HG02610 (cell line): ENCODE measurements around the gene DDAH2.
"Not testable (repeated sequence)": the region's sequence is repeated elsewhere in the genome, so short reads cannot be mapped to it uniquely, and the experiment has no call there.

ENCODE experiments used
- ATAC-seq: cut with Tn5 transposase; IDR thresholded peaks from one replicate; pipeline ENCODE4 v1.9.1; 2021; ENCODE audit warnings: mild to moderate bottlenecking, moderate library complexity; ENCODE audit not compliant: unreplicated experiment

Gene DDAH2

DNA sequence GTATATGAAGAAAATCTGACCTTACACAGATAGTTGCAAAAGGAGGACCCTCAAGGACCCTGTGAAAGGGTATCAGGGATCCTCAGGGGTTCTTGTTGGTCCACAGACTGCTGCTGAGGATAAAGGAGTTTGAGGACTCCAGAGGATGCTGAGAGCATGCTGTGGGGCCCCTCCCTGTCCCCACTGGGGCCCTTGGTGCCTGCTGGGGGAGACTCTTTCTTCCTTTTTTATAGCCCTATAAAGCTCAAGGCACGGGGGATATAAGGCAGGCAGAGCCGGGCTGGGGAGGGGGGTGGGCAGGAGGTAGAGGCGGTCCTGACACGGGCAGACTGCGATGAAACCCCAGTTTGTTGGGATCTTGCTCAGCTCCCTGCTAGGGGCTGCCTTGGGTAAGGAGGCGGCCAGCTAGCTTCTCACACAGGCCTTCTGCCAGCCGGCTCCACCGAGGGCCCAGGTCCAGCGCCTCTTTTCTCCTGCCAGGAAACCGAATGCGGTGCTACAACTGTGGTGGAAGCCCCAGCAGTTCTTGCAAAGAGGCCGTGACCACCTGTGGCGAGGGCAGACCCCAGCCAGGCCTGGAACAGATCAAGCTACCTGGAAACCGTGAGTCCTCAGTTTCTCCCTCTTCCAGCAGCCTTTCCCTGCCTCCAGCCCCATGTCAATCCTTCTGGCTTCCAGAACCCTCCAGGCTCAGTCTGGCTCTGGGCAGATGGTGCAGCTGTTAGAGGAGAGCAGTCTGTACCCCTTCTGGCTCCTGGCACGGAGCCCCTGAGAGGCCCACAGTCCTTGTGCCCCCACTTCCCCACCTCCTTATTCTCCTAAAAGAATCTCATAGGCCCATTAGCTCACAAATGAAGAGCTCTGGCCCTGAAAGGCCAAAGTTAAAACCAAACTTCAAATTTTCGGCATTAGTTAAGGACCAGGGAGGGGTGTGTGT is 13.8 kb downstream of the DDAH2 start, which contains the start of gene LY6G6D:
Gene LY6G6D (plus strand): TSS at position 327 of the 937 bp plus-strand sequence. CDS start 8 bp downstream, at position 335.
- ATAC-seq: no peak

DNA sequence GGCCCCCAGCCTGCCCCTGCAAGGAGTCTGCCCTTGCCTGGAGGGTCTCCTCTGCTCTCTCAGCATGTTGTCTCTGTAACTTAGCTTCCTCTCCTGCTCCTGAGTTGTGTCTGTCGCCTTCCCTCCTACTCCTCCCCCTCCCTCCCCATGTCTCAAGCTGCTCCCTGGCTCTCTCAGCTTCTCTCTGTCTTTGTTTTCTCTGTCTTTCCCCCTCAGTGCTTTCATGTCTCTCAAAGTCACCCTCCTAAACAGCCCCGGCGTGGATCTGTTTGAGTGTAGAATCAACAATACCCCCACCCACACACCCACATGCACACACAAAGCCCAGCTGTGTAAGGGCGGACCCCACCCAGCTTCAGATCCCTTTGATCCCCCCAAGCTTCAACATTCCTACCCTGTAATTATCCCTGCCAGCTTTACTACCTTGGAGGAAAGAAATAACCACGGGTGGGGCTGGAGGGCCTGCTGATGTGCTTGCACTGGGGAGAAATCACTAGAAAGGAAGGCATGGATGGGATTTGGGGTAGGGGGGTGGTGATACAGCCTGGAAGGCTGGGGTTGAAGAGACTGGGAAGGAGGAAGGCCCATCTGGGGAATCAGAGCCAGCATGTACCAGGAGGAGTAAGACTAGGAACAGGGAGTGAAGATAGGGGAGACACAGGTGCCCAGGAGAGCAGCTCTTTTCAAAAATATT is 15.0 kb downstream of the DDAH2 start:
- ATAC-seq: no peak

DNA sequence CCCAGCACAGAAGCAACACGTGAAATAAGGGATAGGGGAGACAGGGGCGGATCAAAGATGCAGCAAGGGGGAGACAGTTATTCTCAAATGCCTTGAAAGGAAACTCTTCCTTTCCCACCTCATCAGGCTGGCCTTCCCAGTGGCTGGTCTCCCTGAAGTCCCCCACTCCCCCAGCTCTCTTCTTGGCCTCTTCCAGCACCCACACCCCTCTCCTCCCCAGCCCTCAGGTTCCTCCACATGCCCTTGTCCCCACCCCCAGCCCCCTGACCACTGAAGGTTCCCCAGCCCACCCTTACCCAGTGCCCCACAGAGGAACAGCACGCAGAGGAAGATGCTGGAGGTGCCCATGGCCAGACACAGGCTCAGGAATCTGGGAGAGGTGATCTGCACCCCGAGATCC is 15.6 kb downstream of the DDAH2 start:
- no peak for ATAC-seq

DNA sequence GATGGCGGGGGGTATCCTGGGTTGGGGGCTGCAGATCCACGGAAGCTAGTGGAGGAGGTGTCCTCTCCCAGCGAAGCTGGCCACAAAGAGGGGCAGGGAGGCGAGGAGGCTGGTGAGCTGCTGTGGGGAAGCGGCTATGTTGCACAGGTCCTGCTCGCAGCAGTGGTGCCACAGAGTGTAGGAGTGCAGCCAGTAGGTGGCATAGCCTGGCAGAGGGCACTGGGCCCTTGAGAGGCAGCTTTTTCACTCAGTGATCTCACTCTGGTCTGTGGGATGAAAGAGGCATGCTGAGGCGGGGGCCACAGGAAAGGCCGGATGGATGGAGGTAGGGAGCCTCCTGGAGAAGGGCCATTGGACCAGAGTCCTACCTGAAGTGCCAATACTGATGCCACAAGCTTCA is 16.8 kb downstream of the DDAH2 start:
- no peak for ATAC-seq

DNA sequence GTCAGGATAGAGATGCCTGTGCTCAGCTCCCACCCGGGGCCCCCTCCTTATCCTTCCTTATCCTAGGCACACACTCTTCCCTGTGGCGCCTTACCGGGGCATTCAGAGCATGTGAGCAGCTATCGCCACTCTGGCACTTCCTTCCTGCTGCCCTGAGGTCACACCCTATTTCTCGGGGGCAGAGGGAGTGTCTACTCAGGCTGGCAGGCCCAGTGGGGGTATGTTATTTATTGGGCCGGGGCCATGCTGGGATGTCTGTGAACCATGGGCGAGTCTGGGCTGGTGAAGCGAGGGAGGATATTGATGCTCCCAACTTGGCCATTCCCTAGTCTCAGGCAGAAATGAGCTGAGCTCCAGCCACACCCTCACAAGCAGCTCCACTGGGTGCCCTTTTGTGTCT is 17.9 kb downstream of the DDAH2 start:
- ATAC-seq: no peak

DNA sequence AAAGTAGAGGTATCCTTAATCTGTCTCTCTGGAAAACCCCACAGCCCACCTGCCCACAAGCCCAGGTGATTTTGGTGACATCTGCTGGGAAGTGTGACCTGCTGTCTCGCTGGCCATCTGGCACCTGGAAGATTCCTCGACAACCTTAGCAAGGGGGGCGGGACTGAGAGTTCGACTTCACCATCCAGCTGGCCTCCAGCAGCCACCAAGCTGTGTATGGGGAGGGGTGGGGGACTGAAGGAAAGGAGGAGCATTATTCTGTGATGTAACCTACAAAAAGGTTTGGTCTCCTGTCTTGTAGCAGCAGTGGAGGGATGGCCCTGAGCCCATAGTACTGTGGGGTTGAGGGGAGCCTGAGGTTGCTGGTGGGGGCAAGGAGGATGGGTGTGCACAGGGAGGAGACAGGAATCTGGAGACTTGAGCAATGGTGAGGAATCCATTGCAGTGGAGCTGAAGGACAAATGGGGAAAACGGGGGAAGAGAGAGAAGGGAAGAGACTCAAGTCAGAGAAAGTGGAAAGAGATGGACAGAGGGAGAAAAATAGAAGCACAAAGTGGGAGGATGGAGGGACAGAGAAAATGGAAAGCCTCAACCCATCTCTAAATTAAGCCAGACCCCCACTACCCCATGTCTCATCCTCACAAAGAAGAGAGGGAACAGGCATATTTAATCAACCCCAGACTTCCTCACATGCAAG is 18.4 kb downstream of the DDAH2 start:
- ATAC-seq: no peak

DNA sequence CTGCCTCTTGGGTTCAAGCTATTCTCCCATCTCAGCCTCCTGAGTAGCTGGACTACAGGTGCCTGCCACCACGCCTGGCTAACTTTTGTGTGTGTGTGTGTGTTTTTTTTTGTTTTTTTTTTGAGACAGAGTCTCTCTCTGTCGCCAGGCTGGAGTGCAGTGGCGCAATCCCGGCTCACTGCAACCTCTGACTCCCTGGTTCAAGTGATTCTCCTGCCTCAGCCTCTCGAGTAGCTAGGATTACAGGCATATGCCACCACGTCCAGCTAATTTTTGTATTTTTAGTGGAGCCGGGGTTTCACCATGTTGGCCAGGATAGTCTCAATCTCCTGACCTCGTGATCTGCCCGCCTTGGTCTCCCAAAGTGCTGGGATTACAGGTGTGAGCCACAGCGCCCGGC is 19.9 kb downstream of the DDAH2 start:
- ATAC-seq: not testable (repeated sequence)

DNA sequence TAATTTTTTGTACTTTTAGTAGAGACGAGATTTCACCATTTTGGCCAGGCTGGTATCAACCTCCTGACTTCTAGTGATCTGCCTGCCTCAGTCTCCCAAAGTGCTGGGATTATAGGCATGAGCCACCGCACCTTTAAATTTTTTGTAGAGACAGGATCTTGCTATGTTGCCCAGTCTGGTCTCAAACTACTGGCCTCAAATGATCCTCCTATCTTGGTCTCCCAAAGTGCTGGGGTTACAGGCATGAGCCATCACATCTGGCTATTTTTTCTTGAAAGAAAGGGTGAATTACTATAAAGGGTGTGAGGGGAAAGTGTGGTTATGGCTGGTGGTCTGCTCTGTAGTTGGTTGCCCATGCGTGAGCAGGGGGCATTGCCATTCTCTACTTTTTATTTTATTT is 20.9 kb downstream of the DDAH2 start:
- ATAC-seq: no peak

DNA sequence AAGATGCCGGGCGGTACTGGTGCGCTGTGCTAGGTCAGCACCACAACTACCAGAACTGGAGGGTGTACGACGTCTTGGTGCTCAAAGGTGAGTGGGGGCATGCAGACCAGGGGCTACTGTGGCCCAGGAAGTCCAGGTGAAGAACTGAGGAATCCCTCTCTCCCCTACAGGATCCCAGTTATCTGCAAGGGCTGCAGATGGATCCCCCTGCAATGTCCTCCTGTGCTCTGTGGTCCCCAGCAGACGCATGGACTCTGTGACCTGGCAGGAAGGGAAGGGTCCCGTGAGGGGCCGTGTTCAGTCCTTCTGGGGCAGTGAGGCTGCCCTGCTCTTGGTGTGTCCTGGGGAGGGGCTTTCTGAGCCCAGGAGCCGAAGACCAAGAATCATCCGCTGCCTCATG is 21.4 kb downstream of the DDAH2 start:
- ATAC-seq: no peak

DNA sequence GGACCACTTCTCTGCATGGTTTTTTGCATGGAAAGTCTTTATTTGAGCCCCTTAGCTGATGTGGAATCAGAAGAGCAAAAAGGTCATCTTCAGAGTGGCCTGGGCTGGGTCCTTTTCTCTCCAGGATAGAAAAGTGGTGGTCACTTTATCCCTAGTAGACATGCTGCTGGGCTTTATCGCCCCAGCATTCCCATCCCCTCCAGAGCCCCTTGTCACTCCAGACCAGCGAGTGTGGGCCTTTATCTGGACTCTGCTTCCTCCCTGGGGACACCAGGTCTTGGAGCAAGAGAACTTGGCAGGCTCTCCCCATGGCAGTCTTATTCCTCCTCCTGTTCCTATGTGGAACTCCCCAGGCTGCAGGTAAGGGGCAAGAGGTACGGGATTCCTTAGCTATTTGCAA is 22.5 kb downstream of the DDAH2 start, which contains the start of gene LY6G6F:
Gene LY6G6F (plus strand): TSS at position 268 of the 400 bp plus-strand sequence. CDS start 41 bp downstream, at position 309.
- no peak for ATAC-seq

DNA sequence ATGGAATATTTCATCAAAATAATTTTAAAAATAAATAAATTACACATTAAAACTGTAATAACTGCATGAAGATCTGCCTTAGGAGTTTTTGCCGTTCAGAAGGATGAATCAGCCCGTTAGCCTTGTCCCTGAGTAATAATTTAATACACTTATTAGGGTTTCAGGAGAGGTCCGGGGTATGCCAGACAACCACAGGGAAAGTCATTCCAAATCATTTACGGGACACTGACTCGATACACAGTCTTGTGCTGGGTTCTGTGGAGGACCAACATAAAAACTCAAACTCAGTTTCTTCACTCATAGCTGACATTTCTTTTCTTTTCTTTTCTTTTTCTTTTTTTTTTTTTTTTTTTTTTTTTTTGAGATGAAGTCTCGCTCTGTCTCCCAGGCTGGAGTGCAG is 23.2 kb downstream of the DDAH2 start:
- no peak for ATAC-seq

DNA sequence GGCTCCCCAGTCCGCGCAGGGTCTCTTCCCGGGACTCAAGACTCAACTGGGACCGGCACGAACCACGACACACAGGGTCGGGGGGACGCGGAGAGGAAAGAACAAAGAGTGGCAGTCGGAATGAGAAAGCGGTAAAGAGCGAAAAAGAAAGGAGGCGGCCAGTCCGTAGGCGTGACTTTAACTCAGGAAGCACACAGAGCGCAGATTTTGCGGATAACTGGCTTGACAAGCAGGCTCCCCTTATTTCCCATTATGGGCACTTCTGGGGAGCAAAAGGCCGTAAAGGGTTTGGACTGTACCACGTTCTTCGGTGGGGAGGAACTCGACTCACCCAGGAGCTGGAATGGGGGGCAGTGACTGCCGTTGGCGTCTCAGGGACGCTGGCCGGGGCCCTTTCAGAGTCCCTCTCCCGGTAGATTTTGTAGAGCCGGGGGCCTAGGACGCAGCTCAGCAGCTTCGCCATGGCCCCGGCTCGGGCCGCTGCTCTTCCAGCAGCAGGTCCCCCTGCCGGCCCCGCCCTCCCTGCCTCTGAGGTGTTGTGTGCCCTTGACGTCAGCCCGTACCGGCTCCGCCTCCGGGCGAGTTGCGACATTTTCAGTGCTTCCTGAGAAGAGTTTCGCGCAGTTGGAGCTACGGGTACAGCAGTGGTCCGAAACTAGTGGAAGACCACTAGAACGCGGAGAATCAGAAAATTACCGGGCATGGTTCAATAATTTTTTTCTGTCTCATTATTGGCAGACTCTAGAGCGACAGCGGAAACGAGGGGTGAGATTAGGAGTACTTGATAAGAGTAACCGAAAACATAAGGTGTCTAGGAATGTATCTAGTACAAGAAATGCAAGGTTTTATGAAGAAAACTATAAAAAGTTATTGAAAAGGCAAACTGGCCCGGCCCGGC is 26.0 kb downstream of the DDAH2 start, which contains the start of gene ABHD16A:
Gene ABHD16A (minus strand): TSS at position 506 of the 898 bp plus-strand sequence. CDS start 43 bp downstream, at position 463.
- ATAC-seq: peak; percentile 92

DNA sequence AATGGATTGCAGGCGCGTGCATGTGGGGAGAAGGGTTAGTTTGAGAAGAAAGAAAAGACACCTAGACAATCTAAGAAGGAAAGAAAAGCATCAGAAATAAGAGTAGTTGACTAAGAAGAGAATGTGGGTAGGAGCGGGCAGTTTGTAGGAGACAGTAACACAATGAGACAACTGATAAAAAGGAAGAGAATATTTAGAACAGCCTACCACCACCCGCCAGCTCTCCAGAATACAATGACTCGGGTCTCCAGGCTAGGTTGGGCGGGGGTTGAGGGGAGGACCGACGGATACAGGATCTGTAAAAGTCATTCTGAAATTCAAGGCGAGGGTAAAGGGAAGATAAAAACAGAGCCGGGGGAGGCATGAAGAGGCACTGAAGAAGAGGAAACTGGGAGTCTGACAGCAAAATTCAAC is 26.7 kb downstream of the DDAH2 start:
- no peak for ATAC-seq

DNA sequence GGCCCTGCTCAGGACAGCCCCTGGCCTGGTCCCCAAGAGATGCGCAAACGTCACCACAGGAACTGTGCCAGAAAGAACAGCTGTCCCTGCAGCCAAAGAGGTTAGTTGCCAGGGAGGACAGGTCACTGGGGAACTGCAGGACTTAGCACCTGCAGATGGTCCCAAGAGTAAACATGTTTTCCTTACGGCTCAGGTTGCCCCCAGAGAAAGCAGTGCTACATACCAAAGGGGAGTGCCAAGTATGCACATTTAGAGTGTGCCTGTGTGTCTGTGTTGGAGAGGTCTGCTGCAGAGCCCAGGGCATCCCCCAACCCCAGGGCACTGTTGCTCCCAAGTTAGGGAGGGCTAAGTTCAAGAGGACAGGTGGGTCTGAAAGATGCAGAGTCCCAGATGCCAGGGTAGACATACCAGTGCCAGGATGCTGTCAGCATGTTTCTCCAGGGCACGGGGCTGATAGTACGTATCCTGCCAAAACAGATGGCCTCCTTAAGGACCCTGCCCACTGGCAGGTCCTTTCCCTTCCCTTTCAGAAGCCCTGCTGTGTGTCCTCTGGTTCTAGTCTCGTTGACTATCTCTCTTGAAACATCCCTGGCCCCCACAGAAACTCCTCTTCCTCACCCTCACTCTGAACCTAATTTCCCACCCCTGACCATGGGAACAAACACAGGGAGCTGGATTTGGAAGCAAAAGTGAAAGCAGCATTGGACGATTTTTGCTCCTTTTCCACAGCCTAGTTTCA is 27.3 kb downstream of the DDAH2 start:
- no peak for ATAC-seq

DNA sequence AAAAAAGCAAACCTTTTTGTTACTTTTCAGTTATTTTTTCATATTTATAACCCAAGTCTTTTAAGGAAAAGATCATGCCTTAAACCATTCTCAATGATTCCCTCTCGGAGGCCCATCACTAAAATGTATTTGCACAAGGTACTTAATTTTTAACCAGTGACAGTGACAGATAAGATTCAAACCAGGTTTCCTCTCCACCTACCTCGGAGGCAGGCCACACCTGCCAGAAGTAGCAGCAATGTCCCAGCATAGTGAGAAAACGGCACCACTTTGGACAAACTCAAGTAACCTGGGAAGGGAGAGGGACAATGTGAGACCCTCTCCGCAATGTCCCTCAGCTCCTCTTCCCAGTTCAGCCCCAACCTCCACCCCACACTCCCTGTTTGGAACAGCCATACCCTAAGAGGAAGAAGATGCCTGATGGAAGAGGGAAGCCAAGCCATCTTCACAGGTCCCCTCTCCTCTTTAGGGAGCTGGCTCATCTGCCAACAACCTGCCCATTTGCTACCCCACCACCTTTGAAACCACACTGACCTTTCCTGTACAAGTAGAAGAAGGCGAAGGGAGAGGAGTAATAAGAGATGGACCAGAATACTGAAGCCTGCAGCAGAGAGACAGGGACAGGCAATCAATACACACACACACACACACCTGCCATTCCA is 28.2 kb downstream of the DDAH2 start:
- ATAC-seq: no peak

DNA sequence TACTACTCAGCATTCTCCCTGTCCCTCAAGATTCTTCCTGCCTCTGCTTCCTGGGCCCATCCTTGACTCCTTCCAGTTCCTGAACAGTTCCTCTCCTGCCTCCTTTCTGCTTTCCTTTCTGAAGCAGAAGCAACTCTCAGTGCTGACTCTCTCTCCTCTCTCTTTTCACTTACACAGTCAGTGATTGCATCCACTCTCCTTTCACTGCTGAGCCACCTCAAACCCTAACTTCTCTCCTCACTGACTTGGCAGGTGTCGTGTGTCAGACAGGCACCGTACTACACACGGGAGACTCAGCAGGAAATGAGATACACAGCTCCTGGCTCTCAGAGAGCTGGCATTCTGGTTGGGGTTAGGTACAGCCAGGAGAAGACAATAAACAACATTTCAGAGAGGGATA is 31.5 kb downstream of the DDAH2 start:
- ATAC-seq: no peak

DNA sequence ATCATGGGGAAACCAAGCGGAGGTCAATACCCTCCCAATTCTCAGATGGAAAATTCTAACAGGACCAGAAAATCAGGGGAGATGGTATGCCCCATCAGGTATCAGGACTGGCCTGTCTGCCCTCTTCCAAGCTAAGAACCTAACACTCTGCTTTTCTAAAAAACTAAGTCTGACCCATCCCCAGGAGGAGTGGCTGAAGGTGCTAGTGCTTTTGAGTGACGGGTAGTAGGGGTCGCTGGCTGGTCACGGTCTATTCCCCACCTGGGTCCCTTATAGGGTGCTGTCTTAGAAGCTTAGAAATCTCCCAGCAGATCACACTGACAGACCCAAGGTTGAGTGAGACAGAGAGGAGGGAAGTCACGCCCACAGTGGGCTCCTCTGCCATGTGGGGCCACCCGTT is 35.6 kb downstream of the DDAH2 start:
- no peak for ATAC-seq

DNA sequence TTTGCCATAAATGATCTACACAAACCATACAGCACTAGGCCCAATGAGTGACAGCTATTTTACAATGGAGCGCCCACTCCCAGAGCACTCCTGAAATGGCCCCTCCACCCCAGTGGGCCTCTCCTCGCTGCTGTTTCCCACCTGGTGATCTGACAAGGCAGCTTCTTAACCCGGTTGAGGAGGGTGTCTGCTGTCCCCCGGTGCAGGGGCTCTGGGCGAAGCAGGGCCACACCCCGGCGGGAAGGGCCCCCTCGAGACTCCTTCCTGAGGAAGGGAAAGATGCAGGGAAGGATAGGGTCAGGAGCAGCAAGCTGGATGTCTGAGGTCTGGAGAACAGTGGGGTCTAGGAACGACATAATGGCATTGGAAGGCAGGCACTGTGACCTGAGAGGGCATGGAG is 36.2 kb downstream of the DDAH2 start:
- ATAC-seq: no peak

DNA sequence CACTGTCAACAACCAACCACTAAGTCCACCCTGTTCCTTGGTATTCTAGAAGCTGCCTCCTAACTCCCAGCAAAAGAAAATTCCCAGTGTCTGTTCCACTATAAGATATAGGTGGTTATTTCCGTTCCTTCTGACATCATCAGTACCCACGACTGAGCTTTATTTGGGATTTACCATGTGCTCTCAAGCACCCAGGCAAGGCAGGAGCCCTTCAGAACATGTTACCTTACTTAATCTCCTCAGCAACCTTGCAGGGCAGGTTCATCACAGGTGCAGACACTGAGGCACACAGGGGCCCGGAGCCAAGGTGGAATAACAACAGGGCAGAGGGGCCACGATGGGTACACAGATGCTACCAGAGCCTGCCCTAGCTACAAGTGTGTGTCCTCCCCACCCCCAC is 36.7 kb downstream of the DDAH2 start:
- no peak for ATAC-seq
